Measurements from ENCODE around the gene VAV2. TPM values are rescaled to one million over a fixed set of nuclear protein-coding genes. Genes with fewer than 3 reads are reported as not detected.

VAV2 gene
- total and polyA plus RNA-seq, 9 of the 15 experiments (the other 6 are each of a cell fraction or from before 2014, with no cell fraction given): 0.01 to 2.7 (median 1.0) TPM; not detected in 1

DNA sequence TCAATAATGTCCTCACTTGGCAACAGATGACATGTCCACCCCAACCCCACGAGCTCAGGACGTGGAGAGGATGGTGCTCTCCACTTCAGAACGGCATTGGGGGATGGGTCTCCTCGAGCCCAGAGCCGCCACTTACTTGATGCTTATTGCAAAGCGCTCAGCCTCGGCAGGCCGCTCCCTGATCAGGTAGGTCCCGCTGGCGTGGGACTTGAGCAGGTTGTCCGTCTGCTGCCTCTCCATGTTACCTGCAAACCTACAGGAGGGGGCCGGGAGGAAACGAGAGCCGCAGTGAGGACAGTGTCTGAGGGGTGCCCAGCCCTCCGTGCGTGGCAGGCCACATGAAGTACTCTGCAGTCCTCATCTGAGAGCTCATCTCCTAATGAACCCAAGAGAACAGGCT is 217.3 kb downstream of the VAV2 start:
- H3K9me3 ChIP-seq (replicated peaks; ENCODE audit: control insufficient read depth, insufficient read depth, low read depth, low read length): peaks cover 7% of the 10 kb centered on the region
- no peak overlapping the region for H3K4me3 ChIP-seq
- H3K9me1 ChIP-seq (ENCODE audit: control insufficient read depth, insufficient read depth, low read length): no peaks in the 10 kb centered on the region
- ChIA-PET CTCF (ENCODE audit: low intra/inter-chr PET ratio) (no interaction called here), POLR2A (no interaction called here)
- TF ChIP-seq GATAD2B (IDR thresholded peaks at IDR 0.05; ENCODE audit: borderline replicate concordance) (no peak), ETS2 (tag; IDR thresholded peaks at IDR 0.05; ENCODE audit: borderline replicate concordance, poor library complexity, severe bottlenecking) (no peak), PURB (CRISPR knock-in tag; IDR thresholded peaks at IDR 0.05; ENCODE audit: low read depth) (no peak)
- TF ChIP-seq, protein P1, sequence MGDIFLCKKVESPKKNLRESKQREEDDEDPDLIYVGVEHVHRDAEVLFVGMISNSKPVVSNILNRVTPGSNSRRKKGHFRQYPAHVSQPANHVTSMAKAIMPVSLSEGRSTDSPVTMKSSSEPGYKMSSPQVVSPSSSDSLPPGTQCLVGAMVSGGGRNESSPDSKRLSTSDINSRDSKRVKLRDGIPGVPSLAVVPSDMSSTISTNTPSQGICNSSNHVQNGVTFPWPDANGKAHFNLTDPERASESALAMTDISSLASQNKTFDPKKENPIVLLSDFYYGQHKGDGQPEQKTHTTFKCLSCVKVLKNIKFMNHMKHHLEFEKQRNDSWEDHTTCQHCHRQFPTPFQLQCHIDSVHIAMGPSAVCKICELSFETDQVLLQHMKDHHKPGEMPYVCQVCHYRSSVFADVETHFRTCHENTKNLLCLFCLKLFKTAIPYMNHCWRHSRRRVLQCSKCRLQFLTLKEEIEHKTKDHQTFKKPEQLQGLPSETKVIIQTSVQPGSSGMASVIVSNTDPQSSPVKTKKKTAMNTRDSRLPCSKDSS (IDR thresholded peaks at IDR 0.05; ENCODE audit: low read depth, partially characterized antibody): no peak
- TF ChIP-seq, protein P2, sequence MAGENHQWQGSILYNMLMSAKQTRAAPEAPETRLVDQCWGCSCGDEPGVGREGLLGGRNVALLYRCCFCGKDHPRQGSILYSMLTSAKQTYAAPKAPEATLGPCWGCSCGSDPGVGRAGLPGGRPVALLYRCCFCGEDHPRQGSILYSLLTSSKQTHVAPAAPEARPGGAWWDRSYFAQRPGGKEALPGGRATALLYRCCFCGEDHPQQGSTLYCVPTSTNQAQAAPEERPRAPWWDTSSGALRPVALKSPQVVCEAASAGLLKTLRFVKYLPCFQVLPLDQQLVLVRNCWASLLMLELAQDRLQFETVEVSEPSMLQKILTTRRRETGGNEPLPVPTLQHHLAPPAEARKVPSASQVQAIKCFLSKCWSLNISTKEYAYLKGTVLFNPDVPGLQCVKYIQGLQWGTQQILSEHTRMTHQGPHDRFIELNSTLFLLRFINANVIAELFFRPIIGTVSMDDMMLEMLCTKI (IDR thresholded peaks at IDR 0.05; ENCODE audit: partially characterized antibody): no peak
- TF ChIP-seq, protein P3, sequence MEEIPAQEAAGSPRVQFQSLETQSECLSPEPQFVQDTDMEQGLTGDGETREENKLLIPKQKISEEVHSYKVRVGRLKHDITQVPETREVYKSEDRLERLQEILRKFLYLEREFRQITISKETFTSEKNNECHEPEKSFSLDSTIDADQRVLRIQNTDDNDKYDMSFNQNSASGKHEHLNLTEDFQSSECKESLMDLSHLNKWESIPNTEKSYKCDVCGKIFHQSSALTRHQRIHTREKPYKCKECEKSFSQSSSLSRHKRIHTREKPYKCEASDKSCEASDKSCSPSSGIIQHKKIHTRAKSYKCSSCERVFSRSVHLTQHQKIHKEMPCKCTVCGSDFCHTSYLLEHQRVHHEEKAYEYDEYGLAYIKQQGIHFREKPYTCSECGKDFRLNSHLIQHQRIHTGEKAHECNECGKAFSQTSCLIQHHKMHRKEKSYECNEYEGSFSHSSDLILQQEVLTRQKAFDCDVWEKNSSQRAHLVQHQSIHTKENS (CRISPR knock-in tag; IDR thresholded peaks at IDR 0.05): no peak
- no peaks in the 10 kb centered on the region for H4K20me1 ChIP-seq (replicated peaks; ENCODE audit: control insufficient read depth, insufficient read depth, low read length)
- no peaks in the 10 kb centered on the region for H3K79me2 ChIP-seq (ENCODE audit: control insufficient read depth, insufficient read depth, low read length)
- DNase-seq (ENCODE audit: extremely low read depth in 1 of 4, low spot score in 3 of 4) (no peak), ATAC-seq (no peak), FAIRE-seq (no peak)
- no peak overlapping the region for H3K4me2 ChIP-seq (ENCODE audit: insufficient read depth, low read length)
- H3K27me3 ChIP-seq (ENCODE audit: control insufficient read depth in 2 of 2, insufficient read depth in 2 of 2, low read length in 2 of 2): peaks cover 3 to 38% of the 10 kb centered on the region in 2 experiments; a peak in 4 of 5 replicates
- intact Hi-C loops (cut with micrococcal nuclease) (no loop called here), in situ Hi-C loops (cut with MboI) (no loop called here)
- no peak overlapping the region for H3K9ac ChIP-seq (ENCODE audit: insufficient read depth in 1 of 2, low read depth in 2 of 2, low read length in 2 of 2)
- no TSS peak for BruUV-seq (replicated peaks)
- no peaks in the 10 kb centered on the region for H3K36me3 ChIP-seq (ENCODE audit: control insufficient read depth, insufficient read depth, low read length)
- 1% methylated on average over 15 of the region's 16 CpGs for WGBS (ENCODE audit: insufficient coverage, low coverage, missing lambda C conversion rate)
- H2AFZ ChIP-seq (ENCODE audit: low read depth, low read length): no peak overlapping the region
- H3K27ac ChIP-seq (ENCODE audit: extremely low read depth, low read depth, low read length): no peak overlapping the region
- H3K4me1 ChIP-seq (replicated peaks in 1 of 2; ENCODE audit: control insufficient read depth in 2 of 2, insufficient read depth in 2 of 2, low read length in 2 of 2): no peaks in the 10 kb centered on the region

Data from K562 (cell line).